GM21786 (cell line): ENCODE results near the gene TMUB2.

Source experiments
- ATAC-seq: cut with Tn5 transposase; IDR thresholded peaks from one replicate; pipeline ENCODE4 v1.9.1; 2021; ENCODE audit not compliant: unreplicated experiment

Gene TMUB2

DNA sequence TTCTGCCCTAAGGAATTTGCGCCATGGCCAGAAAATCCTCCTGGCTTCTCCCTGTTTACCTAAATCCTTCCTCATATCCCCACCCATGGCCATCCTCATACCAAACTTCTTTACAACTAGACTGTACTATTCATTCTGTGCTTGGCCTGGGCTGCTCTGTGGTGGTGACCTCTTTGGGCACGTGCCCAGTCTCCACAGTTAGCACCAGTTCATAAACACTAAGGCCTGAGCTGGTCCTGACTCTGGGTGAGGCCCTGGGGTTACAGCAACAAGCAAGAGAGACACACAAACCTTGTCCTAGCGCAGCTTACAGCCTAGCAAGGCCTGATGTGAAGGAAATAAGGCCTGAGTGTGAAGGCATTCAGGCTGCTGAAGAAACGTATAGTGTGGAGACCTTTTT is 16.0 kb downstream of the TMUB2 start:
- no peak for ATAC-seq

GRCh38 chr17:44203731-44204440 is 17.1 kb downstream of the TMUB2 start:
- no peak for ATAC-seq

DNA sequence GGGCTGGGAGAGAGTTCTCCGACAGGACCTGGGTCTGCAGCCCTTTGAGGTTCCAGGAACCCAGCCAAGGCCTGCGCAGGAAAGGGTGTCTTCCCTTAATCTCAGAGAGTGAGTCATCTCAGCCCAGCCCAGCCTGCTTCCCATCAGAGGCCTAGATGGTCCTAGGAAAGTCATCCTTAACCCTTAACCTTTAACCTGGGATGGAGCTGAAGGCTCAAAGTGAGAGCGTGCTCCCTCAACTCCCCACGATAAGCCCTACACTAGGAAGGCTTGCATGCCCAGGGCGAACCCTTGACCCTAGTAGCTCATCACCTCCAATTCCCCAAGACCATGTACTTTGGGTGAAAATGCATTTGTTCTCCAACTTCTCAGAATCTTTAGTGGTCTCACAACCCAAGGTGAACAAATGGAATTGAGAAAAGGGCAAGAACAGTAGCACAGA is 17.7 kb downstream of the TMUB2 start:
- ATAC-seq: no peak

- ATAC-seq: no peak
Observed at GRCh38 chr17:44205962-44206824, 19.4 kb downstream of the TMUB2 start.

- ATAC-seq: no peak
Observed at GRCh38 chr17:44206825-44207155, 20.0 kb downstream of the TMUB2 start.

GRCh38 chr17:44207319-44207718 is 20.5 kb downstream of the TMUB2 start:
- ATAC-seq: no peak

- ATAC-seq: no peak
Observed at GRCh38 chr17:44207743-44208142, 21.0 kb downstream of the TMUB2 start.

- ATAC-seq: no peak
Observed at GRCh38 chr17:44209786-44210341, 23.1 kb downstream of the TMUB2 start.

GRCh38 chr17:44210342-44211192 is 23.8 kb downstream of the TMUB2 start:
- ATAC-seq: peak; percentile 67

DNA sequence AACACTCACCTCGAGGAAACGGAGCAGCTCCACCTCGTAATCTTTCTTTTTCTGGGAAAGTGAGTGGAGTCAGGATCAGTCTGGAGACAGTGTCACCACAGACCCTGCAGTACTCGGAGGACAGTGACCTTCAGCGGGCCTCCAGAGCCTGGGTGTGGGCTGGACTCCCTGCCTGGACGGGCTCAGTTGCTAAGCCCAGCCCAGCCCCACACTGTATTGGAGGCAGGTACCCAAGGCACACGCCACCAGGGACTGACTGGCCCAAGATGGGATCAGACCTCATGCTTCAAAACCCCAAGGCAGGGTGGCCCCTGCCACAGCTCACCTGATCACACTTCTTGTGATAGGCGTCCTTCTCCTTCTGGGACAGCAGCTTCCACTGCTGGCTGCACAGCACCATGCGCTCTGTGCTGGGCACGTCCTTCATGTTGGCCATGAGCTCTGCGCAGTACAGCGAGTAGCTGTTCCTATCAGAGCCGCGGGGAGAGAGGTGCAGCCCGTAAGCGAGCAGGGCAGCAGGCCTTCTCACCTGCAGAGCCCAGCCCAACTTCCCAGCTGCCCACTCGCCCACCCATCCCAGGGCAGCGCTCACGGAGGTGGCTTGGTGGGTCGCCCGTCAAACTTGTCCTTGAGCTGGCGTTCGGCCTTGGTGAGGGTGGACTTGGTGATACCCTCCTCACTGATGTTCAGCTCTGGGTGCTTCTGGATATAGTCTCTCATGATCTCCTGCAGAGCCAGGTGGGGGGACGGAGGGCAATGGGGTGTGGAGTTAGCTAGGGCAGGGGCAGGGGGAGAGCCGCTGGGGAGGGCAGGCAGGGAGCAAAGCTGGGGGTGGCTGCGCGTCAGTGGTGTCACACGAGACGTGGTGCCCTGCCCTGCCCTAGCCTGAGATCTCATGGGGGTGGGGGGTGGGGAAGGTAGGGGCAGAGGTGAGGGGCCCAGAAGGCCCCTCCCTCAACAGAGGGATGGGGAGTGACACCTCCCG is 24.8 kb downstream of the TMUB2 start:
- no peak for ATAC-seq

DNA sequence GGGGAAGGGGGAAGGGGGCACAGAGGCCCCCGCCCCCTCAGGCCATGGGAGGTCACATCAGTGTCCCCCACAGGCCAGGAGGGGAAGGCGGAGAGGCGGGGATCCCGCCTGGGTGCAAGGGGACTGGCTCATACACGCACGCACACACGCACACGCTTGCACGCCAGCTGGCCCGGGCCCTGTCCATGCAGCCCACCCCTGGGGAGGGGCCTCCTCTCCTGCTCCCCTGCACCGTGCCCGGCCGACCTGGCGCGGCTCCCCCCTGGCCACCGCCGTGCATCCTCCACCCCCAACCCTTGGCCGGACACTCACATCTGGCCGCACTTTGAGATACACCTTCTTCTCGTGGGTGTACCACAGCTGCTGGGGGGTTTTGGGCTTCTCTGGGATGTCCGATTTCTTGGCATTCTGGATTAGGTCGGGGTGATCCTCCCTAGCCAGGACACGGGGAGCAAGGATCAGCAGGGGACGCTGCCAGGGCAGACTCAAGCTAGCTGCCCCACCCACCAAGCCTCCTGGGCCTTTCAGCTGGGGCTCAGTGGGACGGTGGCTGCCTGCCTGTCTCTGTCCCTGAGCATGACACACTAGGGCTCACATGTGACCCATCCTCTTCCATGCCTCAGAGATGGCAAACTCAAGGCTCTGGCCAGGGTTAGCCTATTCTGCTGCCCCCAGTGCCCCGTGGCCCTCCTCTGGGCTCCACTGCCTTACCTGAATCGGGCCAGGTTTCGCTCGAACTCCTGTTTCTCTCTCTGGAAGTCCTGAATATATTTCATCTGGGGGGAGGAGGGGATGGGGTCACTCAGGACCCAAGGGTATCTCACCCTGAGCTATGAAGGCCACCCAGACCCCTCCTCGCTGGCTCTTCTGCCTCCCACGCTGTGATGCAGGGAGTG is 26.0 kb downstream of the TMUB2 start:
- ATAC-seq: no peak

GRCh38 chr17:44213403-44214229 is 26.8 kb downstream of the TMUB2 start:
- no peak for ATAC-seq

- no peak for ATAC-seq
Observed at GRCh38 chr17:44214230-44214494, 27.4 kb downstream of the TMUB2 start.

DNA sequence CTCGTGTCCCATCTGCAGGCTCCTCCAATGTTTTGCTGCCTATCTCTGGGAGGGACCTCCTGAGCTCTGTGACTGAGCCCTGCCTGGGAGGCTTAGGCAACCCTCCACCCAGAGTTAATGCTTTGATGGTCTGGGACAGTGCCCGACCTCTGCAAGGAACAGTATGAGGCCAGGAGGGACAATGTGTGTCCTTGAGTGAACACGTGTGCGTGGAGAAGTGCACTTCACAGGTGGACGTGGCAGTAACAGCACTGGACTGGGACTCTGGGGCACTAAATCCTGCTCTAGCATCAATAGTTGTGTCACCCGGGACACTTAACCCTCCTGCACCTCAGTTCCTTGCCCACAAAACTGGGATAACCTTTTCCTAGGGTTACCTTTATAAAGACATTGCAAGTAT is 28.1 kb downstream of the TMUB2 start:
- ATAC-seq: no peak

GRCh38 chr17:44216173-44216572 is 29.4 kb downstream of the TMUB2 start:
- peak; percentile 27 for ATAC-seq

DNA sequence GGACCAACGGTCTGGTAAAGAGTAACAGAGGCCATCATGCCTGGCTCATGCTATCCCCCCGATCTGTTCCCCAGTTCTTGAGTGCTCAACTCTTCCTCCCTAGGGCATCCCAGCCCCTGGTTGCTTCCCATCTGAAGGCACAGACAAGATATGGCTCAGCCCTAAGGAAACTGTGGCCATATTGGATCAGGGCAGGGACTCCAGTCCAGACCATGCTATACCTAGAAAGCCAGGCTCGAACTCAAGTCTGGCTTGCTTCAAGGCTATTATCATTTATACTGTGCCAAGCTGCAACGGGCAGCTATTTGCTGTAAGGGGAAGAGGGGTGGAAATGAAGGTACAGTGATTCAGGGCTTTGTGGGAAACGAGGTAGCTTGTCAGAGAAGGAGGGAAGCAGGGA is 29.9 kb downstream of the TMUB2 start:
- ATAC-seq: no peak

DNA sequence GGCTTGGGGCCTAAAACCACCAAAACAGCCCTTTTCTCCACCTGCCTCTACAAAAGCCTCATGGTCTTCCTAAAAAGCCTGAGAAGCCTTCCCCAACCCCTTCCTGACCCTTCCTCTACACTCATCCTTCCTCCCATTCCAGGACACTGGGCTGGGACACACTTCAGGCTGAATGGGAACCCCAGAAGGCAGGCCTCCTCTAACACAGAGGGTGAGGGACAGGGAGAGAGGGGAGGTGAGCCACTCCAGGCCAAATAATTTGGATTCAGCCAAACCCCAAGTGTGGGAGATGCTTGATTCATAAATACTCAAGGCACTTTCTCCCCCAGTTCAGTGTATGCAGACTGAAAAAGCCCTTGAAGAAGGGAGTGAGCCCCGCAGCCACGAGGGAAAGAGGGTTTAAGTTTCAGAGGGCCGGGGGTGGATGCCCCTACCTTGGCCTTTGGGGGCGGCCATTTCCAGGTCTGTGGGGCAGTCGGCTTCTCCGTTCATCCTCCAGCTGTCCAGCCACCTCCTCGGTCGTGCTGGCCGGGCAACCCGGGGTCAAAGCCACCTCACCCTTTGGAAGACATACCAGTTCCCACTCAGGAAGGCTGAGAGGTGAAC is 31.1 kb downstream of the TMUB2 start:
- no peak for ATAC-seq
